ENCODE results near the gene POFUT2.

- TF ChIP-seq CTCF (IDR thresholded peaks at IDR 0.05; ENCODE audit: low read length) (no peak), EZH2 (IDR thresholded peaks at IDR 0.05; ENCODE audit: borderline replicate concordance, low read length) (no peak)
These were observed 26.0 kb upstream of the POFUT2 start for GRCh38 chr21:45313682-45314081.

Data from OCI-LY1 (cell line).